SH-SY5Y (cell line): ENCODE measurements around the gene SLC34A1.

Source experiments
- GATA2 ChIP-seq: IDR thresholded peaks from 2 replicates; pipeline ENCODE4 v1.6.1; 2011; ENCODE audit warnings: mild to moderate bottlenecking, low read depth, low read length
- GATA3 ChIP-seq: IDR thresholded peaks from 2 replicates; pipeline ENCODE4 v1.6.1; 2011; ENCODE audit warnings: low read depth, mild to moderate bottlenecking, low read length, moderate library complexity

Gene SLC34A1

GRCh38 chr5:177350776-177351391, 33.4 kb upstream of the SLC34A1 start:
- TF ChIP-seq GATA2 (no peak), GATA3 (no peak)

DNA sequence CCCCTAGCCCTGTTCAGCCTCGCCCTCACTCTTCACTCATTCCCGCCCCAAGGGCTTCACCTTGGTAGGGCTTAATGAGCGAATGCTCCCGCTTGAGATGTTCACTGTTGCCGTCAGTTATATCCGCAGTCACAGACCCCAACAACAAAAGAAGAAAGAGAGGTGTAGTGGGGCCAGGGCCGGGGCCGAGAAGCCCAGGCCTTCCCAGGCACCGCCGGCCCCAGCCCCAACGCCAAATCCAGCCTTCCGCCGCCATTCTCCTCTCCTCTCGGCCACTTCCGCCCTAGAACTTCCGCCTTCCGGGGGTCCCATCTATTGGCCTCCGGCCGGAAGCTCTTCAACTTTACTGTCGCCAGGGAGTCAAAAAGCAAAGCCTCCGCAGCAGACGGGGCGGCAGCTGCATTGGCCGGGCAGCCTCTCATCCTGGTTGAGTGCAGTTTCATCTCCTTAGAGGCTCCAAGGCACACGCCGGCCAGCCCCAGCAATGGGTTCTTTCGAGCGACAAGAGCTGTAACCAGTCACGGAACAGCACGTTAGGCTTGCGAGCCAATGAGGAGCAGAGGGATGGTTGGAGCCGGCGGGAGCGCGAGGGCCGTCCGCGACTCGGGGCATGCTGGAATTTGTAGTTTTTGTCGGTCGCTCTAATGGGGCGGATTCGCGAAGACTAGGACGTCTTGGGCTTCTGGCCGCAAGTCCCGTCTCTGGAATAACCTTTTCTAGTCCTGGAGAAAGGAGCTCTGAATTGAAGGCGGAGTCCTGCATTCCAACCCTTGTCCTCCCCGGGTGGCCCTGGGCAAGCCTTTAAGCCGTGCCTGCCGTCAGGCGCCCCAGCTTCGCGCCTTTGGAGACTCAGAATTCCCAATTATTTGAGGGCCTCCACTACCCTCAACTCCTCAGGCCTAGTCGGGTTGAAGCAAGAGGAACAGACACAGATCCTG, 32.6 kb upstream of the SLC34A1 start, which contains the start of gene LMAN2:
Gene LMAN2, minus strand, starts transcription at position 277 of the 938 bp plus-strand sequence. Its CDS starts 21 bp downstream, at position 256.
- no peak for TF ChIP-seq GATA2
- TF ChIP-seq GATA3 = no peak

DNA sequence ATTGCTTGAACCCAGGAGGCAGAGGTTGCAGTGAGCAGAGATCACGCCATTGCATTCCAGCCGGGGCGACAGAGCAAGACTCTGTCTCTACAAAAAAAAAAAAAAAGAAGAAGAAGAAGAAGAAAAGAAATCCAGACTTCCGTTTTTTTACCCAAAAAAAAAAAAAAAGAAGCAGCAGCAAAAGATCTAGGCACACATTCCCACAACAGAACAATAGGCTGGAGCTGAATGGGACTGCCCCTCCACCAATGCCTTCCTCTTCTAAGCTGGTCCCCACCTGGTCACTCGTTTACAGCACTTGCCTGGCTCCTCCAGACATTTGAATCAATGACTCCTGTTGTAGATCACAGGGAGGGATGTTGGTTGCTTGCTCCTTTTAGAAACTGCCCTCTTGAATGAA, 31.1 kb upstream of the SLC34A1 start:
- TF ChIP-seq GATA2 = no peak
- TF ChIP-seq GATA3 = no peak

DNA sequence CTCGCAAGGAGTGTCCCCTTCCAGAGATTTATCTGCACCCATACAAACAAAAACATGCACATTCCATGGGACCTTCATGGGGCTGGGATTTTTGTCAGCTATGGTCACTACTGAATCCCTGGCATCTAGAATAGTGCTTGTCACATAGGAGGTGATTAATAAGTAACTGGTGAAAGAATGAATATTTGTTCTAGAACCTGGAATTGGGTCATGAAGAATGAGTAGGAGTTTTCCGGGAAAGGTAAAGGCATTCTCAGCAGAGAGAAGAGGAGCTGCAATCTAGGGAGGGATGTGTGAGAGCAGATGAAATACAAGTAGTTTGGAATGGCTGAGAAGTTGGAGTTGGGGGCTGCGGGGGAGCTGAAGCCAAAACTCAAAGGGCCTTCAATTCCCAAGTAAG, 30.0 kb upstream of the SLC34A1 start:
- TF ChIP-seq GATA2 (no peak), GATA3 (no peak)

DNA sequence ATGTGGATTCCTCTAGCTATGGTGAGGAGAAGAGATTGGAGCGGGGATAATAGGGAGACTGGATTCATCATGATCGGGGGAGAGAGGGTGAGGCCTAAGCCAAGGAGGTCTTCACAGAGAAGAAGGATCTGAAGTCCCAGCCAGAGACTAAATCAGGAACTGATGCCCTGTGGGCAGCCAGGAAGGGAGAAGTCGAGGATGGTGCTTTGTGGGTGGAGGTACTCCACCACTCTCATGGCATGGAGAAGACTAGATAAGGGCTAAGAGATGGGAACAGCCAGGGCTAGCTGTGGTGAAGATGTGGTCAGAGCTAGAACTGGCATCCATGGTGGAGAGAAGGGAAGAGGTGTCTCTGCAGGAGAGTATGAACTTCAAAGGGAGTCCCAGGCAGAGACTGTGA, 29.5 kb upstream of the SLC34A1 start:
- no peak for TF ChIP-seq GATA3
- TF ChIP-seq GATA2 = no peak

- TF ChIP-seq GATA3 = no peak
- TF ChIP-seq GATA2 = no peak
Observed at GRCh38 chr5:177355162-177355867, 28.9 kb upstream of the SLC34A1 start.

DNA sequence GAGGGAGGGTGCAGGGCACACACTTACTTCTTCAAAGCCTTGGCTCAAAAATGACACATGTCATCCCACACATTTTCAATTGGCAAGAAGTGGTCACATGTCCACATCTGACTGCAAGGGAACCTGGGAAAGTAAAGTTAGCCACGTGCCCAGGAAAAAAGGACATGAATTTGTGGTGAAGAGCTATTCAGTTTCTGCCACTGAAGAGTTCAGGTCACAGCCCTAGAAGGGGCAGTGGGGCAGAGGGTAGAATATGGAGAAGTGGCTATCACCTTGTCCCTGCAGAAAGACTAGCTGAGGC, 28.4 kb upstream of the SLC34A1 start:
- TF ChIP-seq GATA3 (no peak), GATA2 (no peak)

GRCh38 chr5:177356746-177357145, 27.5 kb upstream of the SLC34A1 start:
- TF ChIP-seq GATA3 = no peak
- TF ChIP-seq GATA2 = no peak

DNA sequence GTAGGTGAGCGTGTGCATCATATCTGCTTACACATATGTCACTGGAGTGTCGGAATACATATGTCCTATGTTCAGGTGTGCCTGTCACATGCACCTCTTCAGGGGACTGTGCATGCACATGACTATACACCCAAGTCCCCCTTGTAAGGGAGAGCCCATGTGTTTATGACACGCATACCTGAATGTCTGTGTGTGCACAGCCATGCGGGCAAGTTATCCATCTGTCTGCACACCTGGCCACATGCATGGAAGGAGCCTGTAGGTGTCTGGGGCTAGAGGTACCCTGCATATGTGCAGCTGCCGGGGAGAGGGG, 27.1 kb upstream of the SLC34A1 start:
- TF ChIP-seq GATA3 (no peak), GATA2 (no peak)

GRCh38 chr5:177357459-177358351, 26.5 kb upstream of the SLC34A1 start, which contains the start of gene RGS14:
Gene RGS14 (plus strand): TSS chr5:177357924. CDS start chr5:177358025, 101 bp downstream.
- no peak for TF ChIP-seq GATA3
- TF ChIP-seq GATA2 = no peak

DNA sequence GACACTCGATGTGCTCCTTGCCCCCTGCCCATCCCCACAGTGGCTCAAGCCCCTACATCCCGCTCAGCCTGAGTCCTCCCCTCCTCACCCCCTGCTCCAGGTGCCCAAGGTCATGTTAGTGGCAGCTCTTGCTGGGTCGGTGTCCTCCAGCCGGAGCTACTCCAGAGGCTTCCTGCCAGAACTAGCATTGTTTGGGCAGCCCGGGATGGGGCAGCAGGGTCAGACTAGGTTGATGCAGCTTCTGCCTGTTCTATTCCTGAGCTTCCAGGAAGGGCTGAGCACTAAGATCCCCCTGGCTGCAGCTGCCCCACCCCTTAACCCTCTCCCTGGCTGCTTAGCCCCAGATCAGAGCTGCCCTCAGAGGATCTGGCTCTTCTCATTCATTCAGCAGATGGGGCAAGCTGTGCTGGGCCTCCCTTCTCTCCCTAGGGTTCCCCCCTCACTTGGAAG, 25.8 kb upstream of the SLC34A1 start:
- no peak for TF ChIP-seq GATA2

DNA sequence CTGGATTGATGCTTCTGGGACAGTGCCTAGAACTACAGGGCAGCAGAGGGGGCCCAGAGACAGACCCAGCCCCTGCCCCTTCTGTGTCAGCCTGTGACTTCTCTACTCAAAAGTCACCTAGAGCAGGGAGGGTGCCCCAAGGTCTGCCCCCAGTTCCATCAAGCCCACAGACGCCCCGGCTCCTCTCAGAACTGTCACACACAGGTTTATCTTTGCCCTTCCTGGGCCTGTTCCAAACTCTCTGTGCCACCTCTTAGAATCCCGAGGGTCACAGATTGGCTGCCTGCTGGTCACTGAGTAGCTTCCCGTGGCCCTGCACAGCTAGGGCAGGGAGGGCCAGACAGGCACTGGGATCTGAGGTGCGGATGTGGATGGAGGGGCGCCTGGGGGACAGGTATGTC, 24.8 kb upstream of the SLC34A1 start:
- TF ChIP-seq GATA3 (no peak), GATA2 (no peak)

- TF ChIP-seq GATA2 (no peak), GATA3 (no peak)
Observed at GRCh38 chr5:177359860-177360259, 24.4 kb upstream of the SLC34A1 start.
